Measurements from ENCODE around the gene NAXE. TPM values are rescaled to one million over a fixed set of nuclear protein-coding genes. Genes with fewer than 3 reads are reported as not detected.

The NAXE gene
- total RNA-seq, 1 experiment from 2014 or later = 90.3 TPM

DNA sequence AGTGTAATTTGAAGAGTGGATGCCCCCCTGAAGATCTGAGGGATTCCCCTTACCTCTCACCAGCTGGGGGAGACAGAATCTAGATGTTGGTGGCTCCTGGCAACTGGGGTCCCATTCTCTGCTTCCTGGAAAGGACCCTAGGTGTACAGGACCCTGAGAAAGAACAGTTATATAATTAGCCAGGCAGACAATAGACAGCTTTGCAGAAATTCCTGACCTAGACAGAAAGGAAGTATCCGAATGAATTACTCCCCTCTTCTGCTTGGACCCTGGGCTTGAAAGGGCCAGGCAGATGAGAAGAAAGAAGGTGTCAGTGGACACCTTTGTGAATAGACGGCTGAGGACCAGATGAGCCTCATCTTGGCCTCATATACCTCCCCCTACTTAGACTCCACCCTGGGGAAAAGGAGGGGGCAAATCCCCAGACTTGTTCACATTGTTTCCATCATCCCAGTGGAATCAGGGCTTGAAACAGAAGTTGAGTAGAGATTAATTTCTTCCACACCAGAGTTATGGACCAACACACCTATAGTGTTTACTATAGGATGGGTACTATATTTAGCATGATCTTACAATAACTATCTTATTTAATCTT lies 17.4 kb upstream of the NAXE start:
- peaks cover 12% of the 10 kb centered on the region; the same call in 1 of the 2 replicates for H3F3A ChIP-seq (ENCODE audit: insufficient read depth, low read depth)
- H3K9me2 ChIP-seq (ENCODE audit: insufficient read depth) = no peaks in the 10 kb centered on the region
- TF ChIP-seq, protein P1, sequence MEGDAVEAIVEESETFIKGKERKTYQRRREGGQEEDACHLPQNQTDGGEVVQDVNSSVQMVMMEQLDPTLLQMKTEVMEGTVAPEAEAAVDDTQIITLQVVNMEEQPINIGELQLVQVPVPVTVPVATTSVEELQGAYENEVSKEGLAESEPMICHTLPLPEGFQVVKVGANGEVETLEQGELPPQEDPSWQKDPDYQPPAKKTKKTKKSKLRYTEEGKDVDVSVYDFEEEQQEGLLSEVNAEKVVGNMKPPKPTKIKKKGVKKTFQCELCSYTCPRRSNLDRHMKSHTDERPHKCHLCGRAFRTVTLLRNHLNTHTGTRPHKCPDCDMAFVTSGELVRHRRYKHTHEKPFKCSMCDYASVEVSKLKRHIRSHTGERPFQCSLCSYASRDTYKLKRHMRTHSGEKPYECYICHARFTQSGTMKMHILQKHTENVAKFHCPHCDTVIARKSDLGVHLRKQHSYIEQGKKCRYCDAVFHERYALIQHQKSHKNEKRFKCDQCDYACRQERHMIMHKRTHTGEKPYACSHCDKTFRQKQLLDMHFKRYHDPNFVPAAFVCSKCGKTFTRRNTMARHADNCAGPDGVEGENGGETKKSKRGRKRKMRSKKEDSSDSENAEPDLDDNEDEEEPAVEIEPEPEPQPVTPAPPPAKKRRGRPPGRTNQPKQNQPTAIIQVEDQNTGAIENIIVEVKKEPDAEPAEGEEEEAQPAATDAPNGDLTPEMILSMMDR (conservative IDR thresholded peaks at IDR 0.05) = no peak
- no peak for TF ChIP-seq EZH2 (IDR thresholded peaks at IDR 0.05; ENCODE audit: low read depth)
- H4K20me1 ChIP-seq (ENCODE audit: insufficient read depth) = no peaks in the 10 kb centered on the region
- peaks cover 15% of the 10 kb centered on the region for H3K79me2 ChIP-seq (ENCODE audit: low read depth)
- no peaks in the 10 kb centered on the region for H3K9me3 ChIP-seq (ENCODE audit: insufficient read depth, low read depth)
- intact Hi-C loops (cut with micrococcal nuclease; ENCODE audit: unreplicated experiment) = loop anchor here (5.0 kb wide), 1 partner anchor 72 kb away; the partner anchor contains the start of gene MEF2D
- H3K4me3 ChIP-seq = no peak overlapping the region
- no peak overlapping the region for H3K4me2 ChIP-seq
- POLR2A ChIA-PET (ENCODE audit: unreplicated experiment) = no interaction called here
- H3K27ac ChIP-seq = no peak overlapping the region
- peaks cover 14% of the 10 kb centered on the region for H3K4me1 ChIP-seq (replicated peaks; ENCODE audit: insufficient read depth)
- H3K36me3 ChIP-seq (ENCODE audit: low read depth) = 0 out of 2 replicates have a peak, but pooled peaks cover under 1% of the 10 kb centered on the region
- H3K27me3 ChIP-seq (ENCODE audit: insufficient read depth, low read depth) = no peaks in the 10 kb centered on the region
- CTCF ChIA-PET = no interaction called here
- H2AFZ ChIP-seq = no peak overlapping the region
- BruUV-seq (replicated peaks) = no TSS peak
- DNase-seq = no peak

DNA sequence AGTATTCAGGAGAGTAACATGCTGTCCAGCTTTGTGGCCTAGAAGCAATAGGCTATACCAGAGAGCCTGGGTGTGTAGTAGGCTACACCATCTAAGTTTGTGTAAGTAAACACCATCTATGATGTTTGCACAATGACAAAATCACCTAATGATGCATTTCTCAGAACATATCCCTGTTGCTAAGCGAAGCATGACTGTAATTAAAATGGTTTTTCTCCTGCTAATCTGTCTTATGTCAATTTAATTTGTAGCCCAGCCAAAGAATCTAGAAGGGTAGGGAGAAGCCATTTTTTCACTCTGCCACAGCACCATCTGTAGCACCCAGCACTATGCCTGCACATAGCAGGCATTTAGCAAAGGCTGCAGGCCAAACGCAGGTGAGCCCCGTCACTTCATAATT lies 14.0 kb upstream of the NAXE start:
- H3K9me2 ChIP-seq (ENCODE audit: insufficient read depth) = no peaks in the 10 kb centered on the region
- DNase-seq = no peak
- no peak overlapping the region for H2AFZ ChIP-seq
- TF ChIP-seq, protein P1 (conservative IDR thresholded peaks at IDR 0.05) = no peak
- TF ChIP-seq EZH2 (IDR thresholded peaks at IDR 0.05; ENCODE audit: low read depth) = no peak
- CTCF ChIA-PET = no interaction called here
- no peaks in the 10 kb centered on the region for H3F3A ChIP-seq (ENCODE audit: insufficient read depth, low read depth)
- no TSS peak for BruUV-seq (replicated peaks)
- H3K4me1 ChIP-seq (replicated peaks; ENCODE audit: insufficient read depth) = no peaks in the 10 kb centered on the region; the same call in 1 of the 2 replicates
- intact Hi-C loops (cut with micrococcal nuclease; ENCODE audit: unreplicated experiment) = no loop called here
- no peak overlapping the region for H3K4me2 ChIP-seq
- no peaks in the 10 kb centered on the region for H3K79me2 ChIP-seq (ENCODE audit: low read depth)
- H3K36me3 ChIP-seq (ENCODE audit: low read depth) = no peaks in the 10 kb centered on the region
- no peaks in the 10 kb centered on the region for H3K27me3 ChIP-seq (ENCODE audit: insufficient read depth, low read depth)
- no peak overlapping the region for H3K4me3 ChIP-seq
- H3K27ac ChIP-seq = no peak overlapping the region
- no peaks in the 10 kb centered on the region for H3K9me3 ChIP-seq (ENCODE audit: insufficient read depth, low read depth)
- no peaks in the 10 kb centered on the region for H4K20me1 ChIP-seq (ENCODE audit: insufficient read depth)
- POLR2A ChIA-PET (ENCODE audit: unreplicated experiment) = interaction anchor here (0.6 kb wide), 1 partner anchor 57 kb away, joined by 3 read pairs; no protein-coding TSS in a partner anchor

DNA sequence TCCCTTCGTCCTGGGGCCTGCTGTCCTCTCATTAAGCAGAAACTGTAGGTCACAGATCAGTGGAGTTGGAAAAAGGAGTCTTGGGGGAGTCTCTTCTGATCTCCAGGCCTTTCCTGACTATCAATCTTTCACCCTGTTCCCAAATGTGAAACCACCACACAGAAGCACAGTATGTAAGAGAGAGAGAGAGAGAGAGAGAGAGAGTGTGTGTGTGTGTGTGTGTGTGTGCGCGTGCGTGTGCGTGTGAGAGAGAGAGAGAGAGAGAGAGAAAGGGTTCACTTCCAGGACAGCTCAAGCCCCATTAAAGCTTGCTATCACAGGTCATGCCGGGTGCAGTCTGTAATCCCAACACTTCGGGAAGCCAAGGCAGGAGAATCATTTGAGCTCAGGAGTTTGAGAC lies 13.5 kb upstream of the NAXE start:
- Histone ChIP-seq H2AFZ (no peak overlapping the region), H3K36me3 (ENCODE audit: low read depth) (no peaks in the 10 kb centered on the region), H3K9me2 (ENCODE audit: insufficient read depth) (no peaks in the 10 kb centered on the region), H4K20me1 (ENCODE audit: insufficient read depth) (no peaks in the 10 kb centered on the region), H3K4me2 (no peak overlapping the region), H3K79me2 (ENCODE audit: low read depth) (no peaks in the 10 kb centered on the region), H3K4me3 (no peak overlapping the region), H3K9me3 (ENCODE audit: insufficient read depth, low read depth) (no peaks in the 10 kb centered on the region), H3F3A (ENCODE audit: insufficient read depth, low read depth) (no peaks in the 10 kb centered on the region), H3K27me3 (ENCODE audit: insufficient read depth, low read depth) (no peaks in the 10 kb centered on the region), H3K4me1 (replicated peaks; ENCODE audit: insufficient read depth) (no peaks in the 10 kb centered on the region), H3K27ac (no peak overlapping the region)
- ChIA-PET POLR2A (ENCODE audit: unreplicated experiment) (interaction anchor here (0.5 kb wide), 1 partner anchor 307 kb away, joined by 4 read pairs; no protein-coding TSS in a partner anchor), CTCF (no interaction called here)
- BruUV-seq (replicated peaks) = no TSS peak
- intact Hi-C loops (cut with micrococcal nuclease; ENCODE audit: unreplicated experiment) = no loop called here
- DNase-seq = no peak
- TF ChIP-seq, protein P1 (conservative IDR thresholded peaks at IDR 0.05) = no peak
- no peak for TF ChIP-seq EZH2 (IDR thresholded peaks at IDR 0.05; ENCODE audit: low read depth)
